Lower leg skin (tissue), 3 donors: ENCODE results near the gene SHPK.

Source experiments
- POLR2A ChIP-seq, 2 donors: fragments of 450-650 bp; IDR thresholded peaks; one replicate each; pipeline ENCODE4 v1.6.1; 2016 to 2017; ENCODE audit warnings: antibody characterized with exemption in 2 of 2, mild to moderate bottlenecking in 1 of 2, moderate library complexity in 1 of 2
- TF ChIP-seq, protein P1 (sequence below), 3 donors: fragments of 450-650 bp; IDR thresholded peaks; one replicate each; pipeline ENCODE4 v1.5.1; 2016; ENCODE audit warnings: antibody characterized with exemption in 3 of 3, mild to moderate bottlenecking in 3 of 3, moderate library complexity in 2 of 3

- no peak for TF ChIP-seq POLR2A (IDR thresholded peaks at IDR 0.05)
- TF ChIP-seq, protein P1, sequence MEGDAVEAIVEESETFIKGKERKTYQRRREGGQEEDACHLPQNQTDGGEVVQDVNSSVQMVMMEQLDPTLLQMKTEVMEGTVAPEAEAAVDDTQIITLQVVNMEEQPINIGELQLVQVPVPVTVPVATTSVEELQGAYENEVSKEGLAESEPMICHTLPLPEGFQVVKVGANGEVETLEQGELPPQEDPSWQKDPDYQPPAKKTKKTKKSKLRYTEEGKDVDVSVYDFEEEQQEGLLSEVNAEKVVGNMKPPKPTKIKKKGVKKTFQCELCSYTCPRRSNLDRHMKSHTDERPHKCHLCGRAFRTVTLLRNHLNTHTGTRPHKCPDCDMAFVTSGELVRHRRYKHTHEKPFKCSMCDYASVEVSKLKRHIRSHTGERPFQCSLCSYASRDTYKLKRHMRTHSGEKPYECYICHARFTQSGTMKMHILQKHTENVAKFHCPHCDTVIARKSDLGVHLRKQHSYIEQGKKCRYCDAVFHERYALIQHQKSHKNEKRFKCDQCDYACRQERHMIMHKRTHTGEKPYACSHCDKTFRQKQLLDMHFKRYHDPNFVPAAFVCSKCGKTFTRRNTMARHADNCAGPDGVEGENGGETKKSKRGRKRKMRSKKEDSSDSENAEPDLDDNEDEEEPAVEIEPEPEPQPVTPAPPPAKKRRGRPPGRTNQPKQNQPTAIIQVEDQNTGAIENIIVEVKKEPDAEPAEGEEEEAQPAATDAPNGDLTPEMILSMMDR (IDR thresholded peaks at IDR 0.05): no peak
Observed at GRCh38 chr17:3685174-3685573, 49.1 kb upstream of the SHPK start.
